WTC11 (cell line): Measurements from ENCODE around the gene MEGF8. TPM values are rescaled to one million over a fixed set of nuclear protein-coding genes. Genes with fewer than 3 reads are reported as not detected.

Experiments
- ATAC-seq: fragments of 200-7000 bp; cut with Tn5 transposase; 2 replicates; pipeline ENCODE4 v1.10.0; 2021; ENCODE audit warnings: mild to moderate bottlenecking, moderate library complexity
- CTCF ChIA-PET: fragments of 300-600 bp; sonication (Branson Sonifier 250); formaldehyde crosslinking; loops from one replicate; lab custom pipeline; 2021; ENCODE audit warnings: antibody characterized with exemption; lab: Charles Lee
- POLR2A ChIA-PET: fragments of 350-600 bp; sonication (Branson Sonifier 250); formaldehyde crosslinking; loops from one replicate; lab custom pipeline; 2021; ENCODE audit warnings: antibody characterized with exemption; lab: Charles Lee
- DNase-seq: peaks from one replicate; pipeline ENCODE4 v3.0.0; 2021; ENCODE audit warnings: low spot score
- H3K27ac Mint-ChIP-seq: 2 replicates; pipeline ENCODE4 v1.8.0; 2021; ENCODE audit warnings: mixed read lengths
- H3K27me3 Mint-ChIP-seq: 2 replicates; pipeline ENCODE4 v1.8.0; 2021; ENCODE audit warnings: low read depth, mild to moderate bottlenecking, moderate library complexity, mixed read lengths
- H3K36me3 Mint-ChIP-seq: 2 replicates; pipeline ENCODE4 v1.8.0; 2021; ENCODE audit warnings: mixed read lengths
- H3K4me1 Mint-ChIP-seq: 2 replicates; pipeline ENCODE4 v1.8.0; 2022; ENCODE audit warnings: mixed read lengths
- H3K4me3 Mint-ChIP-seq: 2 replicates; pipeline ENCODE4 v1.8.0; 2021; ENCODE audit warnings: mild to moderate bottlenecking, moderate library complexity, mixed read lengths
- H3K9me3 Mint-ChIP-seq: 2 replicates; pipeline ENCODE4 v1.8.0; 2021; ENCODE audit warnings: mixed read lengths
- CREB1 ChIP-seq: sonication (generic); formaldehyde crosslinking; IDR thresholded peaks from 2 replicates; pipeline ENCODE4 v1.8.0; 2023; ENCODE audit warnings: mild to moderate bottlenecking, missing genetic modification reagents
- ETV6 ChIP-seq: sonication (generic); formaldehyde crosslinking; IDR thresholded peaks from 2 replicates; pipeline ENCODE4 v1.8.1; 2022; ENCODE audit warnings: mild to moderate bottlenecking, missing genetic modification reagents
- KAT7 ChIP-seq: sonication (generic); formaldehyde crosslinking; IDR thresholded peaks from 2 replicates; pipeline ENCODE4 v1.8.1; 2023; ENCODE audit warnings: missing genetic modification reagents, mild to moderate bottlenecking, borderline replicate concordance
- NFATC4 ChIP-seq: fragments of 250-450 bp; sonication (Bioruptor Pico); IDR thresholded peaks from 2 replicates; pipeline ENCODE4 v1.9.0; 2021; ENCODE audit warnings: mild to moderate bottlenecking
- NFE2L1 ChIP-seq: sonication (generic); formaldehyde crosslinking; IDR thresholded peaks from 2 replicates; pipeline ENCODE4 v1.8.1; 2023; ENCODE audit warnings: missing genetic modification reagents
- PRRX2 ChIP-seq: fragments of 250-450 bp; sonication (Bioruptor Pico); IDR thresholded peaks from 2 replicates; pipeline ENCODE4 v1.8.0; 2021; ENCODE audit warnings: mild to moderate bottlenecking
- RELA ChIP-seq: sonication (generic); formaldehyde crosslinking; IDR thresholded peaks from 2 replicates; pipeline ENCODE4 v1.8.1; 2022; ENCODE audit warnings: missing genetic modification reagents, mild to moderate bottlenecking, borderline replicate concordance
- TP53 ChIP-seq: sonication (generic); formaldehyde crosslinking; IDR thresholded peaks from 2 replicates; pipeline ENCODE4 v1.8.1; 2023; ENCODE audit warnings: mild to moderate bottlenecking, missing genetic modification reagents
- ZNF121 ChIP-seq: sonication (generic); formaldehyde crosslinking; IDR thresholded peaks from 2 replicates; pipeline ENCODE4 v1.8.0; 2023; ENCODE audit warnings: missing genetic modification reagents
- ZNF416 ChIP-seq: fragments of 250-450 bp; sonication (Bioruptor Pico); IDR thresholded peaks from 2 replicates; pipeline ENCODE4 v1.9.0; 2021; ENCODE audit warnings: mild to moderate bottlenecking, inconsistent platforms
- ZNF423 ChIP-seq: fragments of 250-450 bp; sonication (Bioruptor Pico); IDR thresholded peaks from 2 replicates; pipeline ENCODE4 v2.1.2; 2022; ENCODE audit warnings: mild to moderate bottlenecking, moderate library complexity
- total RNA-seq: library from RNA; stranded (reverse); gene quantifications from 3 replicates; pipeline ENCODE4 v1.2.3, GENCODE V29; 2021
- TF ChIP-seq, protein P1 (sequence below): sonication (generic); formaldehyde crosslinking; IDR thresholded peaks from 2 replicates; pipeline ENCODE4 v1.8.1; 2022; ENCODE audit warnings: low read depth, mild to moderate bottlenecking, moderate library complexity, missing genetic modification reagents, borderline replicate concordance
- TF ChIP-seq, protein P2 (sequence below): sonication (generic); formaldehyde crosslinking; IDR thresholded peaks from 2 replicates; pipeline ENCODE4 v1.8.1; 2022; ENCODE audit warnings: missing genetic modification reagents, borderline replicate concordance
- TF ChIP-seq, protein P3 (sequence below): sonication (generic); formaldehyde crosslinking; IDR thresholded peaks from 2 replicates; pipeline ENCODE4 v1.8.0; 2022; ENCODE audit warnings: mild to moderate bottlenecking, missing genetic modification reagents
- TF ChIP-seq, protein P4 (sequence below): fragments of 250-450 bp; sonication (Bioruptor Pico); IDR thresholded peaks from 2 replicates; pipeline ENCODE4 v1.9.0; 2021; ENCODE audit warnings: mild to moderate bottlenecking, borderline replicate concordance
- TF ChIP-seq, protein P5 (sequence below): fragments of 200-600 bp; IDR thresholded peaks from 2 replicates; pipeline ENCODE4 v1.8.0; 2022; ENCODE audit warnings: antibody characterized with exemption
- TF ChIP-seq, protein P6 (sequence below): sonication (generic); formaldehyde crosslinking; IDR thresholded peaks from 2 replicates; pipeline ENCODE4 v1.8.0; 2023; ENCODE audit warnings: mild to moderate bottlenecking, missing genetic modification reagents

MEGF8 gene
- total RNA-seq, 1 experiment from 2014 or later = 42.1 TPM

DNA sequence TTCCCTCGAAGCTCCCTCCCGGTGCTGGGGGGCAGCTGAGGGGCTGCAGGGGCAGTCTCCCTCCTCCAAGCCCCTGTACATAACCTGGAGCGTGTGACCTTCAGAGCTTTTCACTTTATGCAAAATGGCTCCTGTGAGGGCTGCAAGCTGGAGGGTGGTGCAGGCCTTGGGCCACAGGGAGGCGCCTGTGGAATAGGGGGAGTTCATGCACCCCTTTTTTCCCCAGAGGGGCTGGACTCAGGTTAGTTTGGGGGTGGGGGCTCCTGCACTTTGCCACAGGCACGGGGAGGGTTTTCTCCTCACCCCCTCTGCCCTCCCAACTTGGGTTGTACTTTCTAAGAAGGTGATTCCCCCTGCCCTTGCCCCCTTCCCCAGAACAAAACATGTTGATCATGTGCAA is 30.1 kb upstream of the MEGF8 start:
- TF ChIP-seq ZNF121 = no peak
- no peak for TF ChIP-seq CREB1
- TF ChIP-seq, protein P1, sequence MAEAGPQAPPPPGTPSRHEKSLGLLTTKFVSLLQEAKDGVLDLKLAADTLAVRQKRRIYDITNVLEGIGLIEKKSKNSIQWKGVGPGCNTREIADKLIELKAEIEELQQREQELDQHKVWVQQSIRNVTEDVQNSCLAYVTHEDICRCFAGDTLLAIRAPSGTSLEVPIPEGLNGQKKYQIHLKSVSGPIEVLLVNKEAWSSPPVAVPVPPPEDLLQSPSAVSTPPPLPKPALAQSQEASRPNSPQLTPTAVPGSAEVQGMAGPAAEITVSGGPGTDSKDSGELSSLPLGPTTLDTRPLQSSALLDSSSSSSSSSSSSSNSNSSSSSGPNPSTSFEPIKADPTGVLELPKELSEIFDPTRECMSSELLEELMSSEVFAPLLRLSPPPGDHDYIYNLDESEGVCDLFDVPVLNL (CRISPR knock-in tag) = no peak
- TF ChIP-seq, protein P2, sequence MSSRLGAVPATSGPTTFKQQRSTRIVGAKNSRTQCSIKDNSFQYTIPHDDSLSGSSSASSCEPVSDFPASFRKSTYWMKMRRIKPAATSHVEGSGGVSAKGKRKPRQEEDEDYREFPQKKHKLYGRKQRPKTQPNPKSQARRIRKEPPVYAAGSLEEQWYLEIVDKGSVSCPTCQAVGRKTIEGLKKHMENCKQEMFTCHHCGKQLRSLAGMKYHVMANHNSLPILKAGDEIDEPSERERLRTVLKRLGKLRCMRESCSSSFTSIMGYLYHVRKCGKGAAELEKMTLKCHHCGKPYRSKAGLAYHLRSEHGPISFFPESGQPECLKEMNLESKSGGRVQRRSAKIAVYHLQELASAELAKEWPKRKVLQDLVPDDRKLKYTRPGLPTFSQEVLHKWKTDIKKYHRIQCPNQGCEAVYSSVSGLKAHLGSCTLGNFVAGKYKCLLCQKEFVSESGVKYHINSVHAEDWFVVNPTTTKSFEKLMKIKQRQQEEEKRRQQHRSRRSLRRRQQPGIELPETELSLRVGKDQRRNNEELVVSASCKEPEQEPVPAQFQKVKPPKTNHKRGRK = no peak
- TF ChIP-seq, all 79 proteins: peak for 0
- H3K4me3 Mint-ChIP-seq = no peak overlapping the region
- H3K36me3 Mint-ChIP-seq = peaks cover 28% of the 10 kb centered on the region
- ChIA-PET POLR2A (interaction anchor here (0.7 kb wide), 1 partner anchor 63 kb away, joined by 4 read pairs; no protein-coding TSS in a partner anchor), CTCF (interaction anchor here (0.5 to 3.6 kb wide), 12 partner anchors 8 to 182 kb away, joined by 3 to 30 read pairs (median 4); partner anchors contain the start of gene TMEM145)
- H3K9me3 Mint-ChIP-seq = no peaks in the 10 kb centered on the region
- peaks cover 15% of the 10 kb centered on the region for H3K4me1 Mint-ChIP-seq
- DNase-seq = no peak
- H3K27ac Mint-ChIP-seq = peak overlapping the region; percentile 85; the same call in 1 of the 2 replicates
- H3K27me3 Mint-ChIP-seq = no peaks in the 10 kb centered on the region
- ATAC-seq = no peak

DNA sequence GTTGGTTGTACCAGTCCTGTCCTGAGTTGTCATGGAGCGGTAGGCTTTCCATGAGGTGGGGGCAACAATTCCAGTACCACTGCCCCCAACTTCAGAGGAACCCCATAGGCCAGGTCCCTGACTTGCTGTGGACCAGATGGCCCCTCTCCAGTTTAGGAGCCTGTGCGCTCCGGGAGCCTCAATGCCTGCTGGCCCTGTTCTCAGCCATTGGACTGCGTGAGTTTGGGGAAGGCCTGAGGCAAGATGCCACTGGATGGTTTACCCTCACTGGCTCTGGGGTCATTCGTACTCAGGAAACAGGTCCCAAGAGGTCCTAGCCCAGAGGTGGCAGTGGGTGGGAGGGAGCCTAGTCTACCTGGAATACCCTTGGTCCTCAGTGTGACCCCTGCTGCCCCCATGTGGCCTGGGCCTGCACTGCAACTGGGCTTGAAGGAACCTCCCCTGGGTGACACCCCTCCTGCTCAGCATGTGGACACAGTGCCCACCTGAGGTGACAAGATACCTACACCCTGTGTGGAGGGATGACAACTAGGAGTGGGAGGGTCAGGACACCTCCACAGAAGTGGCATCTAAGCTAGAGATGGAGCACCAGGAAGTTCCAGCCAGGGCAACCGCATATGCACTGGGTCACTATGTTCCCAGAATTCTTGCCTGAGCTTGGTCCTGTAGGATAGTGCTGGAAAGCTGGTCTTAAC is 29.5 kb upstream of the MEGF8 start:
- H3K27ac Mint-ChIP-seq = peak overlapping the region; percentile 85
- POLR2A ChIA-PET = no interaction called here
- peaks cover 16% of the 10 kb centered on the region for H3K4me1 Mint-ChIP-seq
- CTCF ChIA-PET = interaction anchor here (0.6 to 3.6 kb wide), 10 partner anchors 14 to 150 kb away, joined by 3 to 30 read pairs (median 6); partner anchors contain the start of gene TMEM145
- ATAC-seq (peak; percentile 86), DNase-seq (peak; percentile 97)
- no peak overlapping the region for H3K4me3 Mint-ChIP-seq
- no peaks in the 10 kb centered on the region for H3K27me3 Mint-ChIP-seq
- no peaks in the 10 kb centered on the region for H3K9me3 Mint-ChIP-seq
- H3K36me3 Mint-ChIP-seq = peaks cover 28% of the 10 kb centered on the region
- TF ChIP-seq RELA (CRISPR knock-in tag) (no peak), PRRX2 (CRISPR knock-in tag) (0 out of 2 replicates have a peak, but pooled peaks have one; percentile 34), TP53 (CRISPR knock-in tag) (no peak), KAT7 (CRISPR knock-in tag) (no peak), ZNF423 (peak; percentile 73; the same call in 1 of the 2 replicates), NFE2L1 (CRISPR knock-in tag) (no peak), NFATC4 (CRISPR knock-in tag) (0 out of 2 replicates have a peak, but pooled peaks have one; percentile 48), ZNF416 (CRISPR knock-in tag) (no peak), ETV6 (CRISPR knock-in tag) (peak; percentile 72; the same call in 1 of the 2 replicates)
- TF ChIP-seq, protein P3, sequence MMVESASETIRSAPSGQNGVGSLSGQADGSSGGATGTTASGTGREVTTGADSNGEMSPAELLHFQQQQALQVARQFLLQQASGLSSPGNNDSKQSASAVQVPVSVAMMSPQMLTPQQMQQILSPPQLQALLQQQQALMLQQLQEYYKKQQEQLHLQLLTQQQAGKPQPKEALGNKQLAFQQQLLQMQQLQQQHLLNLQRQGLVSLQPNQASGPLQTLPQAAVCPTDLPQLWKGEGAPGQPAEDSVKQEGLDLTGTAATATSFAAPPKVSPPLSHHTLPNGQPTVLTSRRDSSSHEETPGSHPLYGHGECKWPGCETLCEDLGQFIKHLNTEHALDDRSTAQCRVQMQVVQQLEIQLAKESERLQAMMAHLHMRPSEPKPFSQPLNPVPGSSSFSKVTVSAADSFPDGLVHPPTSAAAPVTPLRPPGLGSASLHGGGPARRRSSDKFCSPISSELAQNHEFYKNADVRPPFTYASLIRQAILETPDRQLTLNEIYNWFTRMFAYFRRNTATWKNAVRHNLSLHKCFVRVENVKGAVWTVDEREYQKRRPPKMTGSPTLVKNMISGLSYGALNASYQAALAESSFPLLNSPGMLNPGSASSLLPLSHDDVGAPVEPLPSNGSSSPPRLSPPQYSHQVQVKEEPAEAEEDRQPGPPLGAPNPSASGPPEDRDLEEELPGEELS (CRISPR knock-in tag) = peak; percentile 8; the same call in 1 of the 2 replicates
- TF ChIP-seq, protein P4, sequence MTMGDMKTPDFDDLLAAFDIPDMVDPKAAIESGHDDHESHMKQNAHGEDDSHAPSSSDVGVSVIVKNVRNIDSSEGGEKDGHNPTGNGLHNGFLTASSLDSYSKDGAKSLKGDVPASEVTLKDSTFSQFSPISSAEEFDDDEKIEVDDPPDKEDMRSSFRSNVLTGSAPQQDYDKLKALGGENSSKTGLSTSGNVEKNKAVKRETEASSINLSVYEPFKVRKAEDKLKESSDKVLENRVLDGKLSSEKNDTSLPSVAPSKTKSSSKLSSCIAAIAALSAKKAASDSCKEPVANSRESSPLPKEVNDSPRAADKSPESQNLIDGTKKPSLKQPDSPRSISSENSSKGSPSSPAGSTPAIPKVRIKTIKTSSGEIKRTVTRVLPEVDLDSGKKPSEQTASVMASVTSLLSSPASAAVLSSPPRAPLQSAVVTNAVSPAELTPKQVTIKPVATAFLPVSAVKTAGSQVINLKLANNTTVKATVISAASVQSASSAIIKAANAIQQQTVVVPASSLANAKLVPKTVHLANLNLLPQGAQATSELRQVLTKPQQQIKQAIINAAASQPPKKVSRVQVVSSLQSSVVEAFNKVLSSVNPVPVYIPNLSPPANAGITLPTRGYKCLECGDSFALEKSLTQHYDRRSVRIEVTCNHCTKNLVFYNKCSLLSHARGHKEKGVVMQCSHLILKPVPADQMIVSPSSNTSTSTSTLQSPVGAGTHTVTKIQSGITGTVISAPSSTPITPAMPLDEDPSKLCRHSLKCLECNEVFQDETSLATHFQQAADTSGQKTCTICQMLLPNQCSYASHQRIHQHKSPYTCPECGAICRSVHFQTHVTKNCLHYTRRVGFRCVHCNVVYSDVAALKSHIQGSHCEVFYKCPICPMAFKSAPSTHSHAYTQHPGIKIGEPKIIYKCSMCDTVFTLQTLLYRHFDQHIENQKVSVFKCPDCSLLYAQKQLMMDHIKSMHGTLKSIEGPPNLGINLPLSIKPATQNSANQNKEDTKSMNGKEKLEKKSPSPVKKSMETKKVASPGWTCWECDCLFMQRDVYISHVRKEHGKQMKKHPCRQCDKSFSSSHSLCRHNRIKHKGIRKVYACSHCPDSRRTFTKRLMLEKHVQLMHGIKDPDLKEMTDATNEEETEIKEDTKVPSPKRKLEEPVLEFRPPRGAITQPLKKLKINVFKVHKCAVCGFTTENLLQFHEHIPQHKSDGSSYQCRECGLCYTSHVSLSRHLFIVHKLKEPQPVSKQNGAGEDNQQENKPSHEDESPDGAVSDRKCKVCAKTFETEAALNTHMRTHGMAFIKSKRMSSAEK (CRISPR knock-in tag) = no peak
- TF ChIP-seq, protein P5, sequence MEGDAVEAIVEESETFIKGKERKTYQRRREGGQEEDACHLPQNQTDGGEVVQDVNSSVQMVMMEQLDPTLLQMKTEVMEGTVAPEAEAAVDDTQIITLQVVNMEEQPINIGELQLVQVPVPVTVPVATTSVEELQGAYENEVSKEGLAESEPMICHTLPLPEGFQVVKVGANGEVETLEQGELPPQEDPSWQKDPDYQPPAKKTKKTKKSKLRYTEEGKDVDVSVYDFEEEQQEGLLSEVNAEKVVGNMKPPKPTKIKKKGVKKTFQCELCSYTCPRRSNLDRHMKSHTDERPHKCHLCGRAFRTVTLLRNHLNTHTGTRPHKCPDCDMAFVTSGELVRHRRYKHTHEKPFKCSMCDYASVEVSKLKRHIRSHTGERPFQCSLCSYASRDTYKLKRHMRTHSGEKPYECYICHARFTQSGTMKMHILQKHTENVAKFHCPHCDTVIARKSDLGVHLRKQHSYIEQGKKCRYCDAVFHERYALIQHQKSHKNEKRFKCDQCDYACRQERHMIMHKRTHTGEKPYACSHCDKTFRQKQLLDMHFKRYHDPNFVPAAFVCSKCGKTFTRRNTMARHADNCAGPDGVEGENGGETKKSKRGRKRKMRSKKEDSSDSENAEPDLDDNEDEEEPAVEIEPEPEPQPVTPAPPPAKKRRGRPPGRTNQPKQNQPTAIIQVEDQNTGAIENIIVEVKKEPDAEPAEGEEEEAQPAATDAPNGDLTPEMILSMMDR = peak; percentile 96
- TF ChIP-seq, protein P6, sequence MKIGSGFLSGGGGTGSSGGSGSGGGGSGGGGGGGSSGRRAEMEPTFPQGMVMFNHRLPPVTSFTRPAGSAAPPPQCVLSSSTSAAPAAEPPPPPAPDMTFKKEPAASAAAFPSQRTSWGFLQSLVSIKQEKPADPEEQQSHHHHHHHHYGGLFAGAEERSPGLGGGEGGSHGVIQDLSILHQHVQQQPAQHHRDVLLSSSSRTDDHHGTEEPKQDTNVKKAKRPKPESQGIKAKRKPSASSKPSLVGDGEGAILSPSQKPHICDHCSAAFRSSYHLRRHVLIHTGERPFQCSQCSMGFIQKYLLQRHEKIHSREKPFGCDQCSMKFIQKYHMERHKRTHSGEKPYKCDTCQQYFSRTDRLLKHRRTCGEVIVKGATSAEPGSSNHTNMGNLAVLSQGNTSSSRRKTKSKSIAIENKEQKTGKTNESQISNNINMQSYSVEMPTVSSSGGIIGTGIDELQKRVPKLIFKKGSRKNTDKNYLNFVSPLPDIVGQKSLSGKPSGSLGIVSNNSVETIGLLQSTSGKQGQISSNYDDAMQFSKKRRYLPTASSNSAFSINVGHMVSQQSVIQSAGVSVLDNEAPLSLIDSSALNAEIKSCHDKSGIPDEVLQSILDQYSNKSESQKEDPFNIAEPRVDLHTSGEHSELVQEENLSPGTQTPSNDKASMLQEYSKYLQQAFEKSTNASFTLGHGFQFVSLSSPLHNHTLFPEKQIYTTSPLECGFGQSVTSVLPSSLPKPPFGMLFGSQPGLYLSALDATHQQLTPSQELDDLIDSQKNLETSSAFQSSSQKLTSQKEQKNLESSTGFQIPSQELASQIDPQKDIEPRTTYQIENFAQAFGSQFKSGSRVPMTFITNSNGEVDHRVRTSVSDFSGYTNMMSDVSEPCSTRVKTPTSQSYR (CRISPR knock-in tag) = no peak
